ENCODE measurements around the gene CORO6. TPM values are rescaled to one million over a fixed set of nuclear protein-coding genes. Genes with fewer than 3 reads are reported as not detected.

CORO6 gene
- total and polyA plus RNA-seq, 2 donors (not counting 1 experiment from before 2014, with no cell fraction given), result 1.4 to 4.0 TPM

- ChIA-PET CTCF (interaction anchor here (0.8 to 15.4 kb wide), 3 partner anchors 20 to 241 kb away, joined by 4 to 336 read pairs (median 4); partner anchors contain the start of genes ABHD15, GIT1 and TP53I13), POLR2A (no interaction called here)
- no peak overlapping the region for H3K27ac ChIP-seq (ENCODE audit: low read length in 2 of 2)
- H3K4me3 ChIP-seq (ENCODE audit: control extremely low read depth in 1 of 5, extremely low read depth in 1 of 5, insufficient read depth in 1 of 5, low read depth in 2 of 5, low read length in 4 of 5), result no peak overlapping the region
- no peak overlapping the region for H3K4me2 ChIP-seq (replicated peaks; ENCODE audit: low read depth, low read length, poor library complexity, severe bottlenecking)
- H3K79me2 ChIP-seq (ENCODE audit: control insufficient read depth, insufficient read depth, low read length), result no peaks in the 10 kb centered on the region
- no peaks in the 10 kb centered on the region for H3K9me3 Mint-ChIP-seq (ENCODE audit: insufficient read depth)
- no peak overlapping the region for H3K9ac ChIP-seq (ENCODE audit: low read length)
- no peak overlapping the region for H3K27ac Mint-ChIP-seq
- ATAC-seq (ENCODE audit: low read depth), result no peak
- peaks cover 25% of the 10 kb centered on the region for H3K4me1 Mint-ChIP-seq
- TF ChIP-seq CTCF (IDR thresholded peaks at IDR 0.05) (no peak), EZH2 (IDR thresholded peaks at IDR 0.05; ENCODE audit: borderline replicate concordance, insufficient read depth, low read depth, low read length, poor library complexity, severe bottlenecking) (no peak)
- intact Hi-C loops (cut with micrococcal nuclease), result loop anchor here (10.0 kb wide), 1 partner anchor 317 kb away; the partner anchor contains the start of gene NUFIP2
- H3K27me3 Mint-ChIP-seq, result no peaks in the 10 kb centered on the region
- DNase-seq, result no peak
- WGBS (ENCODE audit: insufficient coverage), result 94% methylated on average over 11 of the region's 11 CpGs
- H3K36me3 ChIP-seq (replicated peaks in 1 of 2; ENCODE audit: control extremely low read depth in 1 of 2, control insufficient read depth in 1 of 2, extremely low read depth in 1 of 2, insufficient read depth in 2 of 2, low read length in 1 of 2), result no peaks in the 10 kb centered on the region
- H3K4me3 Mint-ChIP-seq, result peak overlapping the region; percentile 29
- H4K20me1 ChIP-seq (ENCODE audit: control insufficient read depth, insufficient read depth, low read length, poor library complexity, severe bottlenecking), result peaks cover 21% of the 10 kb centered on the region
- peaks cover 34 to 35% of the 10 kb centered on the region in 2 donors for H3K4me1 ChIP-seq (ENCODE audit: control insufficient read depth in 2 of 2, insufficient read depth in 2 of 2, low read length in 2 of 2)
- H3K27me3 ChIP-seq (replicated peaks in 1 of 4; ENCODE audit: control extremely low read depth in 1 of 4, control insufficient read depth in 3 of 4, insufficient read depth in 4 of 4, low read length in 3 of 4), result peaks cover 0 to 24% (median 8%) of the 10 kb centered on the region in 4 experiments
- H2AFZ ChIP-seq (ENCODE audit: insufficient read depth, low read depth, low read length, poor library complexity, severe bottlenecking), result no peak overlapping the region
- H3K9me3 ChIP-seq (ENCODE audit: control extremely low read depth in 1 of 3, control insufficient read depth in 2 of 3, insufficient read depth in 1 of 3, low read length in 2 of 3), result no peaks in the 10 kb centered on the region
These were observed 11.2 kb downstream of the CORO6 start for GRCh38 chr17:29611351-29612093.

- Histone ChIP-seq H3K27me3 (replicated peaks in 1 of 4; ENCODE audit: control extremely low read depth in 1 of 4, control insufficient read depth in 3 of 4, insufficient read depth in 4 of 4, low read length in 3 of 4) (peaks cover 0 to 15% (median 3%) of the 10 kb centered on the region in 4 experiments), H3K9me3 (ENCODE audit: control extremely low read depth in 1 of 3, control insufficient read depth in 2 of 3, insufficient read depth in 1 of 3, low read length in 2 of 3) (no peaks in the 10 kb centered on the region), H3K4me2 (replicated peaks; ENCODE audit: low read depth, low read length, poor library complexity, severe bottlenecking) (no peak overlapping the region), H3K27ac (ENCODE audit: low read length in 2 of 2) (no peak overlapping the region), H3K9ac (ENCODE audit: low read length) (no peak overlapping the region), H4K20me1 (ENCODE audit: control insufficient read depth, insufficient read depth, low read length, poor library complexity, severe bottlenecking) (peaks cover 13% of the 10 kb centered on the region), H3K4me3 (ENCODE audit: control extremely low read depth in 1 of 5, extremely low read depth in 1 of 5, insufficient read depth in 1 of 5, low read depth in 2 of 5, low read length in 4 of 5) (no peak overlapping the region), H3K79me2 (ENCODE audit: control insufficient read depth, insufficient read depth, low read length) (no peaks in the 10 kb centered on the region), H2AFZ (ENCODE audit: insufficient read depth, low read depth, low read length, poor library complexity, severe bottlenecking) (no peak overlapping the region), H3K4me1 (ENCODE audit: control insufficient read depth in 2 of 2, insufficient read depth in 2 of 2, low read length in 2 of 2) (peaks cover 24 to 25% of the 10 kb centered on the region in 2 donors), H3K36me3 (replicated peaks in 1 of 2; ENCODE audit: control extremely low read depth in 1 of 2, control insufficient read depth in 1 of 2, extremely low read depth in 1 of 2, insufficient read depth in 2 of 2, low read length in 1 of 2) (no peaks in the 10 kb centered on the region)
- no peak overlapping the region for H3K4me3 Mint-ChIP-seq
- no peaks in the 10 kb centered on the region for H3K27me3 Mint-ChIP-seq
- DNase-seq, result no peak
- CTCF ChIA-PET, result interaction anchor here (1.1 to 15.4 kb wide), 4 partner anchors 19 to 240 kb away, joined by 3 to 336 read pairs (median 4); partner anchors contain the start of genes ABHD15, GIT1 and TP53I13
- H3K9me3 Mint-ChIP-seq (ENCODE audit: insufficient read depth), result no peaks in the 10 kb centered on the region
- POLR2A ChIA-PET, result no interaction called here
- H3K4me1 Mint-ChIP-seq, result peaks cover 13% of the 10 kb centered on the region
- ATAC-seq (ENCODE audit: low read depth), result no peak
- 100% methylated on average over 1 of the region's 3 CpGs for WGBS (ENCODE audit: insufficient coverage)
- intact Hi-C loops (cut with micrococcal nuclease), result loop anchor here (10.0 kb wide), 1 partner anchor 316 kb away; the partner anchor contains the start of gene NUFIP2
- no peak overlapping the region for H3K27ac Mint-ChIP-seq
- no peak for TF ChIP-seq EZH2 (IDR thresholded peaks at IDR 0.05; ENCODE audit: borderline replicate concordance, insufficient read depth, low read depth, low read length, poor library complexity, severe bottlenecking)
- no peak for TF ChIP-seq CTCF (IDR thresholded peaks at IDR 0.05)
These were observed 12.3 kb downstream of the CORO6 start for GRCh38 chr17:29610395-29610794.
